H9 (cell line): Measurements from ENCODE around the gene SUCLG1. TPM values are rescaled to one million over a fixed set of nuclear protein-coding genes. Genes with fewer than 3 reads are reported as not detected.

Source experiments
- DNase-seq: peaks from one replicate; pipeline ENCODE4 v3.0.0-alpha.2; 2017
- H2AFZ ChIP-seq: one replicate; pipeline ENCODE4 v1.6.1; 2013; ENCODE audit warnings: mild to moderate bottlenecking, low read length, control low read depth, moderate library complexity
- H2AK5ac ChIP-seq: 2 replicates; pipeline ENCODE4 v1.6.1; 2013; ENCODE audit warnings: low read length, control low read depth, mixed read lengths; ENCODE audit not compliant: insufficient read length
- H2BK120ac ChIP-seq: one replicate; pipeline ENCODE4 v1.6.1; 2013; ENCODE audit warnings: low read depth, mild to moderate bottlenecking, low read length, control low read depth, inconsistent platforms; ENCODE audit not compliant: poor library complexity, severe bottlenecking
- H2BK12ac ChIP-seq: 2 replicates; pipeline ENCODE4 v1.6.1; 2013; ENCODE audit warnings: low read length, control low read depth, mixed read lengths, low read depth; ENCODE audit not compliant: insufficient read length
- H2BK15ac ChIP-seq: 2 replicates; pipeline ENCODE4 v1.6.1; 2013; ENCODE audit warnings: low read depth, low read length, control low read depth
- H2BK20ac ChIP-seq: one replicate; pipeline ENCODE4 v1.6.1; 2013; ENCODE audit warnings: low read depth, mild to moderate bottlenecking, low read length, control low read depth, inconsistent platforms; ENCODE audit not compliant: poor library complexity, severe bottlenecking
- H2BK5ac ChIP-seq: 2 replicates; pipeline ENCODE4 v1.6.1; 2013; ENCODE audit warnings: low read length, control low read depth, mixed read lengths; ENCODE audit not compliant: insufficient read length
- H3K14ac ChIP-seq: 2 replicates; pipeline ENCODE4 v1.6.1; 2013; ENCODE audit warnings: low read length, control low read depth; ENCODE audit not compliant: insufficient read depth
- H3K18ac ChIP-seq: 2 replicates; pipeline ENCODE4 v1.6.1; 2013; ENCODE audit warnings: low read depth, mild to moderate bottlenecking, mixed read lengths, low read length, control low read depth; ENCODE audit not compliant: insufficient read length
- H3K23ac ChIP-seq: 2 replicates; pipeline ENCODE4 v1.6.1; 2013; ENCODE audit warnings: low read length, control low read depth, mixed read lengths, low read depth; ENCODE audit not compliant: insufficient read length
- H3K23me2 ChIP-seq: 2 replicates; pipeline ENCODE4 v1.6.1; 2013; ENCODE audit warnings: low read depth, mild to moderate bottlenecking, mixed read lengths, low read length, control low read depth; ENCODE audit not compliant: insufficient read length, poor library complexity, severe bottlenecking
- H3K27ac ChIP-seq: 2 replicates; pipeline ENCODE4 v1.5.1; 2013; ENCODE audit warnings: low read length, control low read depth, mixed read lengths, low read depth; ENCODE audit not compliant: insufficient read length
- H3K27me3 ChIP-seq: 2 replicates; pipeline ENCODE4 v1.6.1; 2013; ENCODE audit warnings: low read length, control low read depth, inconsistent platforms; ENCODE audit not compliant: insufficient read depth
- H3K4ac ChIP-seq: 2 replicates; pipeline ENCODE4 v1.6.1; 2013; ENCODE audit warnings: low read depth, mild to moderate bottlenecking, control low read depth, inconsistent platforms, low read length, moderate library complexity
- H3K4me1 ChIP-seq: 2 replicates; pipeline ENCODE4 v1.6.1; 2013; ENCODE audit warnings: low read length, control low read depth, inconsistent platforms; ENCODE audit not compliant: insufficient read depth
- H3K4me2 ChIP-seq: 2 replicates; pipeline ENCODE4 v1.6.1; 2013; ENCODE audit warnings: low read length, control low read depth, mixed read lengths; ENCODE audit not compliant: insufficient read length, insufficient read depth
- H3K56ac ChIP-seq: 2 replicates; pipeline ENCODE4 v1.6.1; 2013; ENCODE audit warnings: low read depth, mild to moderate bottlenecking, mixed read lengths, low read length, control low read depth; ENCODE audit not compliant: insufficient read length
- H3K79me1 ChIP-seq: 2 replicates; pipeline ENCODE4 v1.6.1; 2013; ENCODE audit warnings: low read depth, mild to moderate bottlenecking, moderate library complexity, low read length, control low read depth, inconsistent platforms; ENCODE audit not compliant: insufficient read depth, poor library complexity, severe bottlenecking
- H3K79me2 ChIP-seq: 2 replicates; pipeline ENCODE4 v1.6.1; 2013; ENCODE audit warnings: low read length, control low read depth, inconsistent platforms; ENCODE audit not compliant: insufficient read depth
- H3K9ac ChIP-seq: 2 replicates; pipeline ENCODE4 v1.6.1; 2013; ENCODE audit warnings: low read length, control low read depth, mixed read lengths; ENCODE audit not compliant: insufficient read length; ENCODE audit errors: extremely low read depth
- H3K9me3 ChIP-seq: one replicate; pipeline ENCODE4 v1.6.1; 2013; ENCODE audit warnings: low read depth, low read length, inconsistent platforms; ENCODE audit not compliant: control insufficient read depth
- H3T11ph ChIP-seq: one replicate; pipeline ENCODE4 v1.6.1; 2013; ENCODE audit warnings: mild to moderate bottlenecking, low read length, control low read depth, inconsistent platforms
- H4K20me1 ChIP-seq: one replicate; pipeline ENCODE4 v1.6.1; 2013; ENCODE audit not compliant: control insufficient read depth, insufficient read length, insufficient read depth
- H4K5ac ChIP-seq: 2 replicates; pipeline ENCODE4 v1.6.1; 2013; ENCODE audit warnings: low read depth, mild to moderate bottlenecking, mixed read lengths, low read length, control low read depth; ENCODE audit not compliant: insufficient read length
- H4K8ac ChIP-seq: replicated peaks from 2 replicates; pipeline ENCODE4 v1.6.1; 2013; ENCODE audit warnings: low read length, control low read depth, mixed read lengths, low read depth; ENCODE audit not compliant: insufficient read length
- H4K91ac ChIP-seq: 2 replicates; pipeline ENCODE4 v1.6.1; 2013; ENCODE audit warnings: low read depth, mild to moderate bottlenecking, moderate library complexity, mixed read lengths, low read length, control low read depth; ENCODE audit not compliant: insufficient read length
- H3K27ac Mint-ChIP-seq, 3 experiments: 2 replicates in 2 of 3; 3 replicates in 1 of 3; pipeline ENCODE4 v1.8.0; 2020 to 2021; ENCODE audit warnings: mixed read lengths in 3 of 3, mild to moderate bottlenecking in 1 of 3, moderate library complexity in 1 of 3
- H3K27me3 Mint-ChIP-seq: 2 replicates; pipeline ENCODE4 v1.8.0; 2021; ENCODE audit warnings: low read depth, mild to moderate bottlenecking, moderate library complexity, mixed read lengths
- H3K36me3 Mint-ChIP-seq, 3 experiments: 2 replicates in 2 of 3; 3 replicates in 1 of 3; pipeline ENCODE4 v1.8.0; 2020 to 2021; ENCODE audit warnings: low read depth in 3 of 3, mixed read lengths in 3 of 3; ENCODE audit not compliant: insufficient read depth in 1 of 3
- H3K4me1 Mint-ChIP-seq, 2 experiments: 2 replicates each; pipeline ENCODE4 v1.8.0; 2020; ENCODE audit warnings: mixed read lengths in 2 of 2
- H3K4me3 Mint-ChIP-seq, 2 experiments: 2 replicates in 1 of 2; 3 replicates in 1 of 2; pipeline ENCODE4 v1.8.0; 2020 to 2021; ENCODE audit warnings: mild to moderate bottlenecking in 2 of 2, mixed read lengths in 2 of 2, moderate library complexity in 1 of 2
- H3K9me3 Mint-ChIP-seq, 2 experiments: 2 replicates in 1 of 2; 3 replicates in 1 of 2; pipeline ENCODE4 v1.8.0; 2020; ENCODE audit warnings: mild to moderate bottlenecking in 2 of 2, mixed read lengths in 2 of 2, moderate library complexity in 1 of 2
- CTCF ChIP-seq: fragments of 200-600 bp; sonication (generic); conservative IDR thresholded peaks from 3 replicates; pipeline ENCODE4 v1.8.0; 2021; ENCODE audit warnings: antibody characterized with exemption, mild to moderate bottlenecking
- WGBS: extraction: QIAGEN DNeasy Blood & Tissue Kit; methylation state at CpG from one replicate; pipeline ENCODE4 v1.1.7; 2013; ENCODE audit warnings: missing lambda C conversion rate, low lambda C conversion rate, mixed read lengths; ENCODE audit not compliant: insufficient read length; ENCODE audit errors: extremely low coverage; 5-methylcytosine and 5-hydroxymethylcytosine counted together
- total RNA-seq: library from RNA; stranded (reverse); gene quantifications from 2 replicates; pipeline ENCODE4 v1.2.1, GENCODE V29; 2021

SUCLG1 gene
- total RNA-seq, 1 experiment from 2014 or later, result 40.0 TPM

- H3K4me1 Mint-ChIP-seq, result no peaks in the 10 kb centered on the region
- Histone ChIP-seq H3K79me1 (no peaks in the 10 kb centered on the region), H4K91ac (no peak overlapping the region), H2BK12ac (no peak overlapping the region), H3K4me1 (no peaks in the 10 kb centered on the region), H2AK5ac (no peak overlapping the region), H2BK5ac (no peak overlapping the region), H3K4me2 (no peak overlapping the region), H4K20me1 (no peaks in the 10 kb centered on the region), H2BK20ac (no peak overlapping the region), H3K4ac (no peak overlapping the region), H3K23ac (no peak overlapping the region), H3K27me3 (no peaks in the 10 kb centered on the region), H3K79me2 (no peaks in the 10 kb centered on the region), H3K27ac (no peak overlapping the region), H3K14ac (no peak overlapping the region), H3T11ph (no peak overlapping the region), H4K5ac (no peak overlapping the region), H4K8ac (no peak overlapping the region), H3K9me3 (peaks cover 8% of the 10 kb centered on the region), H2AFZ (no peak overlapping the region), H3K18ac (no peak overlapping the region), H2BK120ac (no peak overlapping the region), H3K9ac (no peak overlapping the region), H3K56ac (no peak overlapping the region), H2BK15ac (no peak overlapping the region), H3K23me2 (no peaks in the 10 kb centered on the region)
- WGBS, result no CpG with 5 or more reads among the region's 1 CpG
- H3K27ac Mint-ChIP-seq, result no peak overlapping the region
- H3K9me3 Mint-ChIP-seq, result peaks cover 27 to 30% of the 10 kb centered on the region in 2 experiments
- DNase-seq, result no peak
- no peak for TF ChIP-seq CTCF
- H3K4me3 Mint-ChIP-seq, result no peak overlapping the region
- peaks cover 5 to 19% (median 17%) of the 10 kb centered on the region in 3 experiments; a peak in 5 of 7 replicates for H3K36me3 Mint-ChIP-seq
- H3K27me3 Mint-ChIP-seq, result peaks cover 5% of the 10 kb centered on the region
Observed at GRCh38 chr2:84477886-84478285, 18.8 kb upstream of the SUCLG1 start.
